SK-N-SH treated with all-trans-retinoic acid at 6 μM for 48 hours (cell line): ENCODE measurements around the gene VAPA.
A peak's percentile ranks its signal among the peaks of the same experiment; 100 is the strongest.

Experiments used
- ATAC-seq: fragments of 200-7000 bp; cut with Tn5 transposase; 3 replicates; pipeline ENCODE4 v1.9.1; 2020; ENCODE audit warnings: mild to moderate bottlenecking, moderate library complexity
- ARNTL ChIP-seq: fragments of 450-650 bp; formaldehyde crosslinking; IDR thresholded peaks from 2 replicates; pipeline ENCODE4 v1.5.0; 2020; ENCODE audit warnings: low read depth, mild to moderate bottlenecking, moderate library complexity, borderline replicate concordance
- BACH2 ChIP-seq: fragments of 250-450 bp; sonication (Bioruptor Pico); IDR thresholded peaks from 2 replicates; pipeline ENCODE4 v1.9.0; 2021; ENCODE audit warnings: mild to moderate bottlenecking, borderline replicate concordance
- CSDC2 ChIP-seq: fragments of 250-450 bp; sonication (Bioruptor Pico); IDR thresholded peaks from 2 replicates; pipeline ENCODE4 v1.5.0; 2020; ENCODE audit warnings: mild to moderate bottlenecking, moderate library complexity
- GLIS3 ChIP-seq: fragments of 250-450 bp; sonication (Bioruptor Pico); IDR thresholded peaks from 2 replicates; pipeline ENCODE4 v1.5.0; 2020; ENCODE audit warnings: mild to moderate bottlenecking, moderate library complexity
- ISL1 ChIP-seq: fragments of 250-450 bp; sonication (Bioruptor Pico); IDR thresholded peaks from 2 replicates; pipeline ENCODE4 v2.1.2; 2022; ENCODE audit warnings: mild to moderate bottlenecking, moderate library complexity
- OSR1 ChIP-seq: fragments of 250-450 bp; sonication (Bioruptor Pico); IDR thresholded peaks from 2 replicates; pipeline ENCODE4 v1.8.0; 2022; ENCODE audit warnings: moderate library complexity, mild to moderate bottlenecking, inconsistent platforms
- PPARA ChIP-seq: fragments of 250-450 bp; sonication (Bioruptor Pico); IDR thresholded peaks from 2 replicates; pipeline ENCODE4 v1.5.0; 2020; ENCODE audit warnings: mild to moderate bottlenecking, borderline replicate concordance
- RARB ChIP-seq: fragments of 250-450 bp; sonication (Bioruptor Pico); IDR thresholded peaks from 2 replicates; pipeline ENCODE4 v1.8.0; 2021; ENCODE audit warnings: mild to moderate bottlenecking, moderate library complexity
- SNAI2 ChIP-seq: fragments of 250-450 bp; sonication (Bioruptor Pico); IDR thresholded peaks from 2 replicates; pipeline ENCODE4 v1.5.0; 2020; ENCODE audit warnings: mild to moderate bottlenecking, moderate library complexity
- TCF4 ChIP-seq: fragments of 250-450 bp; sonication (Bioruptor Pico); IDR thresholded peaks from 2 replicates; pipeline ENCODE4 v1.8.0; 2021; ENCODE audit warnings: mild to moderate bottlenecking, moderate library complexity, borderline replicate concordance
- TOX ChIP-seq: fragments of 250-450 bp; sonication (Bioruptor Pico); IDR thresholded peaks from 2 replicates; pipeline ENCODE4 v1.8.0; 2021; ENCODE audit warnings: mild to moderate bottlenecking, moderate library complexity, borderline replicate concordance
- ZC3H10 ChIP-seq: fragments of 250-450 bp; sonication (Bioruptor Pico); IDR thresholded peaks from 2 replicates; pipeline ENCODE4 v1.5.1; 2021; ENCODE audit warnings: mild to moderate bottlenecking, moderate library complexity
- ZFP3 ChIP-seq: fragments of 250-450 bp; sonication (Bioruptor Pico); IDR thresholded peaks from 2 replicates; pipeline ENCODE4 v1.5.0; 2020; ENCODE audit warnings: mild to moderate bottlenecking, moderate library complexity
- ZFP30 ChIP-seq: fragments of 450-650 bp; formaldehyde crosslinking; IDR thresholded peaks from 2 replicates; pipeline ENCODE4 v1.5.0; 2022; ENCODE audit warnings: mild to moderate bottlenecking, moderate library complexity
- ZNF565 ChIP-seq: fragments of 450-650 bp; formaldehyde crosslinking; conservative IDR thresholded peaks from 2 replicates; pipeline ENCODE4 v1.5.0; 2020; ENCODE audit warnings: low read depth, mild to moderate bottlenecking, moderate library complexity
- ZNF70 ChIP-seq: fragments of 450-650 bp; formaldehyde crosslinking; IDR thresholded peaks from 2 replicates; pipeline ENCODE4 v1.5.0; 2020; ENCODE audit warnings: mild to moderate bottlenecking, moderate library complexity
- ZNF8 ChIP-seq: fragments of 450-650 bp; formaldehyde crosslinking; IDR thresholded peaks from 2 replicates; pipeline ENCODE4 v1.5.0; 2020; ENCODE audit warnings: mild to moderate bottlenecking, moderate library complexity
- TF ChIP-seq, protein P1 (sequence below): fragments of 250-450 bp; sonication (Bioruptor Pico); IDR thresholded peaks from 2 replicates; pipeline ENCODE4 v1.5.1; 2021; ENCODE audit warnings: mild to moderate bottlenecking, moderate library complexity
- TF ChIP-seq, protein P2 (sequence below): fragments of 250-450 bp; sonication (Bioruptor Pico); IDR thresholded peaks from 2 replicates; pipeline ENCODE4 v1.8.0; 2021; ENCODE audit warnings: low read depth, mild to moderate bottlenecking, moderate library complexity, borderline replicate concordance
- TF ChIP-seq, protein P3 (sequence below): fragments of 250-450 bp; sonication (Bioruptor Pico); IDR thresholded peaks from 2 replicates; pipeline ENCODE4 v1.5.0; 2020; ENCODE audit warnings: mild to moderate bottlenecking, moderate library complexity
- TF ChIP-seq, protein P4 (sequence below): fragments of 250-450 bp; sonication (Bioruptor Pico); IDR thresholded peaks from 2 replicates; pipeline ENCODE4 v1.8.0; 2020; ENCODE audit warnings: mild to moderate bottlenecking, moderate library complexity, borderline replicate concordance
- TF ChIP-seq, protein P5 (sequence below): fragments of 250-450 bp; sonication (Bioruptor Pico); IDR thresholded peaks from 2 replicates; pipeline ENCODE4 v1.5.1; 2020; ENCODE audit warnings: low read depth, mild to moderate bottlenecking, moderate library complexity

VAPA gene, protein sequence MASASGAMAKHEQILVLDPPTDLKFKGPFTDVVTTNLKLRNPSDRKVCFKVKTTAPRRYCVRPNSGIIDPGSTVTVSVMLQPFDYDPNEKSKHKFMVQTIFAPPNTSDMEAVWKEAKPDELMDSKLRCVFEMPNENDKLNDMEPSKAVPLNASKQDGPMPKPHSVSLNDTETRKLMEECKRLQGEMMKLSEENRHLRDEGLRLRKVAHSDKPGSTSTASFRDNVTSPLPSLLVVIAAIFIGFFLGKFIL

DNA sequence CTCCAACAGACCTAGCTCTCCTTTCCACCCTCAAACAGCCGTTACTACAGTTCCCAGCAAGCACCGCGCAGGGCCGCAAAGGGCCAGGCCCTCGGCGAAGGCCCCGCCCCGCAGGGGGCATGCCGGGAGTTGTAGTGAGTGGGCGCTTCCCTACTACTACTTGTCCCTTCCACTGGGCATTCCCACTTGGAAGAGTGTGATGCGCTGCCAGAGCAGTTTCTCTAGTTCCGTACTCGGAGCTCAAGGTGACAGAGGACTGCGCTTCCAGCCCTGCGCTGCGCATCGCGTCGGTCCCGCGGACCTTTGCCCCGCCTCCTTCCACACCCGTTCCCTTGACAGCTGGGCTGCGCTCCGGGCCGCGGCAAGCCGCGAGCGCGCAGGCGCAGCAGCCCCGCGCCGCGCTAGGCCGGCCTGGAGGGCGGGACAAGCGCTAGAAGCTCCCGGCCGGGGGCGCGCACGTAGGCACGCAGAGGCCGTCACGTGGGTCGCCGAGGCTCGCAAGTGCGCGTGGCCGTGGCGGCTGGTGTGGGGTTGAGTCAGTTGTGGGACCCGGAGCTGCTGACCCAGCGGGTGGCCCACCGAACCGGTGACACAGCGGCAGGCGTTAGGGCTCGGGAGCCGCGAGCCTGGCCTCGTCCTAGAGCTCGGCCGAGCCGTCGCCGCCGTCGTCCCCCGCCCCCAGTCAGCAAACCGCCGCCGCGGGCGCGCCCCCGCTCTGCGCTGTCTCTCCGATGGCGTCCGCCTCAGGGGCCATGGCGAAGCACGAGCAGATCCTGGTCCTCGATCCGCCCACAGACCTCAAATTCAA, at the start of gene VAPA:
VAPA (plus strand) TSS at position 491 of the 808 bp plus-strand sequence; CDS start at position 732, 241 bp downstream.
- ATAC-seq, result peak; percentile 96
- TF ChIP-seq, protein P1, sequence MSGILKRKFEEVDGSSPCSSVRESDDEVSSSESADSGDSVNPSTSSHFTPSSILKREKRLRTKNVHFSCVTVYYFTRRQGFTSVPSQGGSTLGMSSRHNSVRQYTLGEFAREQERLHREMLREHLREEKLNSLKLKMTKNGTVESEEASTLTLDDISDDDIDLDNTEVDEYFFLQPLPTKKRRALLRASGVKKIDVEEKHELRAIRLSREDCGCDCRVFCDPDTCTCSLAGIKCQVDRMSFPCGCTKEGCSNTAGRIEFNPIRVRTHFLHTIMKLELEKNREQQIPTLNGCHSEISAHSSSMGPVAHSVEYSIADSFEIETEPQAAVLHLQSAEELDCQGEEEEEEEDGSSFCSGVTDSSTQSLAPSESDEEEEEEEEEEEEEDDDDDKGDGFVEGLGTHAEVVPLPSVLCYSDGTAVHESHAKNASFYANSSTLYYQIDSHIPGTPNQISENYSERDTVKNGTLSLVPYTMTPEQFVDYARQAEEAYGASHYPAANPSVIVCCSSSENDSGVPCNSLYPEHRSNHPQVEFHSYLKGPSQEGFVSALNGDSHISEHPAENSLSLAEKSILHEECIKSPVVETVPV, result no peak
- TF ChIP-seq TCF4 (no peak), CSDC2 (CRISPR knock-in tag) (no peak), ARNTL (CRISPR knock-in tag) (no peak), PPARA (CRISPR knock-in tag) (no peak), ZNF565 (no peak), OSR1 (CRISPR knock-in tag) (no peak), SNAI2 (no peak), ISL1 (CRISPR knock-in tag) (no peak), ZFP3 (CRISPR knock-in tag) (peak; percentile 9), ZFP30 (CRISPR knock-in tag) (no peak), GLIS3 (CRISPR knock-in tag) (no peak), RARB (CRISPR knock-in tag) (no peak), ZC3H10 (CRISPR knock-in tag) (0 out of 2 replicates have a peak, but pooled peaks have one; percentile 14)
- TF ChIP-seq, protein P2, sequence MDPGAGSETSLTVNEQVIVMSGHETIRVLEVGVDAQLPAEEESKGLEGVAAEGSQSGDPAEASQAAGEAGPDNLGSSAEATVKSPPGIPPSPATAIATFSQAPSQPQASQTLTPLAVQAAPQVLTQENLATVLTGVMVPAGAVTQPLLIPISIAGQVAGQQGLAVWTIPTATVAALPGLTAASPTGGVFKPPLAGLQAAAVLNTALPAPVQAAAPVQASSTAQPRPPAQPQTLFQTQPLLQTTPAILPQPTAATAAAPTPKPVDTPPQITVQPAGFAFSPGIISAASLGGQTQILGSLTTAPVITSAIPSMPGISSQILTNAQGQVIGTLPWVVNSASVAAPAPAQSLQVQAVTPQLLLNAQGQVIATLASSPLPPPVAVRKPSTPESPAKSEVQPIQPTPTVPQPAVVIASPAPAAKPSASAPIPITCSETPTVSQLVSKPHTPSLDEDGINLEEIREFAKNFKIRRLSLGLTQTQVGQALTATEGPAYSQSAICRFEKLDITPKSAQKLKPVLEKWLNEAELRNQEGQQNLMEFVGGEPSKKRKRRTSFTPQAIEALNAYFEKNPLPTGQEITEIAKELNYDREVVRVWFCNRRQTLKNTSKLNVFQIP, result peak; percentile 35; the same call in 1 of the 2 replicates
- TF ChIP-seq, protein P3, sequence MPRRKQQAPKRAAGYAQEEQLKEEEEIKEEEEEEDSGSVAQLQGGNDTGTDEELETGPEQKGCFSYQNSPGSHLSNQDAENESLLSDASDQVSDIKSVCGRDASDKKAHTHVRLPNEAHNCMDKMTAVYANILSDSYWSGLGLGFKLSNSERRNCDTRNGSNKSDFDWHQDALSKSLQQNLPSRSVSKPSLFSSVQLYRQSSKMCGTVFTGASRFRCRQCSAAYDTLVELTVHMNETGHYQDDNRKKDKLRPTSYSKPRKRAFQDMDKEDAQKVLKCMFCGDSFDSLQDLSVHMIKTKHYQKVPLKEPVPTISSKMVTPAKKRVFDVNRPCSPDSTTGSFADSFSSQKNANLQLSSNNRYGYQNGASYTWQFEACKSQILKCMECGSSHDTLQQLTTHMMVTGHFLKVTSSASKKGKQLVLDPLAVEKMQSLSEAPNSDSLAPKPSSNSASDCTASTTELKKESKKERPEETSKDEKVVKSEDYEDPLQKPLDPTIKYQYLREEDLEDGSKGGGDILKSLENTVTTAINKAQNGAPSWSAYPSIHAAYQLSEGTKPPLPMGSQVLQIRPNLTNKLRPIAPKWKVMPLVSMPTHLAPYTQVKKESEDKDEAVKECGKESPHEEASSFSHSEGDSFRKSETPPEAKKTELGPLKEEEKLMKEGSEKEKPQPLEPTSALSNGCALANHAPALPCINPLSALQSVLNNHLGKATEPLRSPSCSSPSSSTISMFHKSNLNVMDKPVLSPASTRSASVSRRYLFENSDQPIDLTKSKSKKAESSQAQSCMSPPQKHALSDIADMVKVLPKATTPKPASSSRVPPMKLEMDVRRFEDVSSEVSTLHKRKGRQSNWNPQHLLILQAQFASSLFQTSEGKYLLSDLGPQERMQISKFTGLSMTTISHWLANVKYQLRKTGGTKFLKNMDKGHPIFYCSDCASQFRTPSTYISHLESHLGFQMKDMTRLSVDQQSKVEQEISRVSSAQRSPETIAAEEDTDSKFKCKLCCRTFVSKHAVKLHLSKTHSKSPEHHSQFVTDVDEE (CRISPR knock-in tag), result 0 out of 2 replicates have a peak, but pooled peaks have one; percentile 10
- TF ChIP-seq, all 23 proteins: peak for 4

DNA sequence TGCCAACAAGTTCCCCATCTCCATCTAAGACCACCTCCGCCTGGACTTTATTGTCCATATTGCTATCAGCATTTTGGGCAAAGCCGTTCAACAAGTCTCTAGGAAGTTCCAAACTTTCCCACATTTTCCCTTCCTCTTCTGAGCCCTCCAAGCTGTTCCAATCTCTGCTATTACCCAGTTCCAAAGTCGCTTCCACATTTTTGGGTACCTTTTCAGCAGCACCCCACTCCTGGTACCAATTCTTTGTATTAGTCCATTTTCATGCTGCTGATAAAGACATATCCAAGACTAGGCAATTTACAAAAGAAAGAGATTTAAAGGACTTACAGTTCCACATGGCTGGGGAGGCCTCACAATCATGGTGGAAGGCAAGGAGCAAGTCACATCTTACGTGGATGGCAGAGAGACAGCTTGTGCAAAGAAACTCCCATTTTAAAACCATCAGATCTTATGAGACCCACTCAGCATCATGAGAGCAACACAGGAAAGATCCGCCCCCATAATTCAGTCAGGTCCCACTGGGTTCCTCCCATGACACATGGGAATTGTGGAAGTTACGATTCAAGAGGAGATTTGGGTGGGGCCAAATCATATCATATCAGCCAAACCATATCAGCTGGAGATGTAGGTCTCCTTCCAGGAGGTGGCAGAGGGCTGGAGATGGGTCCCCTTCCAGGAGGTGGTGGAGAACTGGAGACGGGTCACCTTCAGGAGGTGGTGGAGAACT, 47.9 kb upstream of the VAPA start:
- ATAC-seq, result no peak
- TF ChIP-seq TOX (no peak), GLIS3 (CRISPR knock-in tag) (no peak), ISL1 (CRISPR knock-in tag) (no peak), ZNF8 (CRISPR knock-in tag) (no peak), ZNF70 (CRISPR knock-in tag) (no peak), TCF4 (no peak), BACH2 (no peak), OSR1 (CRISPR knock-in tag) (no peak), ZC3H10 (CRISPR knock-in tag) (no peak), RARB (CRISPR knock-in tag) (no peak), SNAI2 (no peak)
- TF ChIP-seq, protein P3 (CRISPR knock-in tag), result no peak
- TF ChIP-seq, protein P1, result no peak
- TF ChIP-seq, protein P4, sequence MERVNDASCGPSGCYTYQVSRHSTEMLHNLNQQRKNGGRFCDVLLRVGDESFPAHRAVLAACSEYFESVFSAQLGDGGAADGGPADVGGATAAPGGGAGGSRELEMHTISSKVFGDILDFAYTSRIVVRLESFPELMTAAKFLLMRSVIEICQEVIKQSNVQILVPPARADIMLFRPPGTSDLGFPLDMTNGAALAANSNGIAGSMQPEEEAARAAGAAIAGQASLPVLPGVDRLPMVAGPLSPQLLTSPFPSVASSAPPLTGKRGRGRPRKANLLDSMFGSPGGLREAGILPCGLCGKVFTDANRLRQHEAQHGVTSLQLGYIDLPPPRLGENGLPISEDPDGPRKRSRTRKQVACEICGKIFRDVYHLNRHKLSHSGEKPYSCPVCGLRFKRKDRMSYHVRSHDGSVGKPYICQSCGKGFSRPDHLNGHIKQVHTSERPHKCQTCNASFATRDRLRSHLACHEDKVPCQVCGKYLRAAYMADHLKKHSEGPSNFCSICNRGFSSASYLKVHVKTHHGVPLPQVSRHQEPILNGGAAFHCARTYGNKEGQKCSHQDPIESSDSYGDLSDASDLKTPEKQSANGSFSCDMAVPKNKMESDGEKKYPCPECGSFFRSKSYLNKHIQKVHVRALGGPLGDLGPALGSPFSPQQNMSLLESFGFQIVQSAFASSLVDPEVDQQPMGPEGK (CRISPR knock-in tag), result no peak
- TF ChIP-seq, protein P5, sequence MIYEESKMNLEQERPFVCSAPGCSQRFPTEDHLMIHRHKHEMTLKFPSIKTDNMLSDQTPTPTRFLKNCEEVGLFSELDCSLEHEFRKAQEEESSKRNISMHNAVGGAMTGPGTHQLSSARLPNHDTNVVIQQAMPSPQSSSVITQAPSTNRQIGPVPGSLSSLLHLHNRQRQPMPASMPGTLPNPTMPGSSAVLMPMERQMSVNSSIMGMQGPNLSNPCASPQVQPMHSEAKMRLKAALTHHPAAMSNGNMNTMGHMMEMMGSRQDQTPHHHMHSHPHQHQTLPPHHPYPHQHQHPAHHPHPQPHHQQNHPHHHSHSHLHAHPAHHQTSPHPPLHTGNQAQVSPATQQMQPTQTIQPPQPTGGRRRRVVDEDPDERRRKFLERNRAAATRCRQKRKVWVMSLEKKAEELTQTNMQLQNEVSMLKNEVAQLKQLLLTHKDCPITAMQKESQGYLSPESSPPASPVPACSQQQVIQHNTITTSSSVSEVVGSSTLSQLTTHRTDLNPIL (CRISPR knock-in tag), result no peak
